A673 (cell line): ENCODE measurements around the gene PREX1. TPM values are rescaled to one million over a fixed set of nuclear protein-coding genes. Genes with fewer than 3 reads are reported as not detected.

Source experiments
- BruUV-seq: library from RNA; stranded (reverse); fragments of 400-500 nt; replicated peaks from 2 replicates; lab custom pipeline; 2021; lab: Mats Ljungman, UMichigan
- CTCF ChIA-PET: fragments of 300-600 bp; sonication (Branson Sonifier 250); formaldehyde crosslinking; loops from one replicate; lab custom pipeline; 2022; ENCODE audit warnings: antibody characterized with exemption; lab: Charles Lee
- POLR2A ChIA-PET: fragments of 300-600 bp; sonication (Branson Sonifier 250); formaldehyde crosslinking; loops from one replicate; lab custom pipeline; 2022; ENCODE audit warnings: antibody characterized with exemption; ENCODE audit not compliant: low non-redundant PET; lab: Charles Lee
- DNase-seq: peaks from one replicate; pipeline ENCODE4 v3.0.0-alpha.2; 2015; ENCODE audit warnings: low spot score
- H3K27ac ChIP-seq: fragments of 200-600 bp; sonication (generic); 2 replicates; pipeline ENCODE4 v1.5.1; 2016; ENCODE audit warnings: mixed run types, low read depth, mild to moderate bottlenecking, mixed read lengths, antibody characterized with exemption, low read length; ENCODE audit not compliant: poor library complexity, severe bottlenecking
- H3K27me3 ChIP-seq: fragments of 200-600 bp; sonication (generic); replicated peaks from 2 replicates; pipeline ENCODE4 v1.6.1; 2017; ENCODE audit warnings: mixed run types, low read depth, mild to moderate bottlenecking, mixed read lengths, antibody characterized with exemption, low read length; ENCODE audit not compliant: insufficient read depth, poor library complexity
- H3K36me3 ChIP-seq: fragments of 200-600 bp; sonication (generic); 2 replicates; pipeline ENCODE4 v1.6.1; 2016; ENCODE audit warnings: mixed run types, mild to moderate bottlenecking, mixed read lengths, antibody characterized with exemption, low read length; ENCODE audit not compliant: insufficient read depth, poor library complexity, severe bottlenecking
- H3K4me1 ChIP-seq: fragments of 200-600 bp; sonication (generic); 2 replicates; pipeline ENCODE4 v1.6.1; 2017; ENCODE audit warnings: mixed run types, mild to moderate bottlenecking, mixed read lengths, antibody characterized with exemption, low read length; ENCODE audit not compliant: insufficient read depth, poor library complexity, severe bottlenecking
- H3K4me3 ChIP-seq: fragments of 200-600 bp; sonication (generic); 2 replicates; pipeline ENCODE4 v1.5.1; 2016; ENCODE audit warnings: low read depth, mixed run types, mild to moderate bottlenecking, mixed read lengths, low read length; ENCODE audit not compliant: poor library complexity, severe bottlenecking
- H3K9me3 ChIP-seq: fragments of 200-600 bp; sonication (generic); 2 replicates; pipeline ENCODE4 v1.6.1; 2016; ENCODE audit warnings: mixed run types, low read depth, mild to moderate bottlenecking, mixed read lengths, antibody characterized with exemption, low read length; ENCODE audit not compliant: poor library complexity, severe bottlenecking
- EZH2 ChIP-seq: fragments of 200-600 bp; sonication (generic); IDR thresholded peaks from 2 replicates; pipeline ENCODE4 v1.6.1; 2017; ENCODE audit warnings: borderline replicate concordance, low read depth, mild to moderate bottlenecking, mixed read lengths, antibody characterized with exemption, low read length; ENCODE audit not compliant: poor library complexity, severe bottlenecking
- intact Hi-C: fragments of 100-400 bp; cut with micrococcal nuclease; formaldehyde crosslinking; loops from one replicate; pipeline ENCODE4 v1.10.0; 2022; ENCODE audit not compliant: unreplicated experiment
- total RNA-seq: library from RNA; stranded (reverse); gene quantifications from 2 replicates; pipeline ENCODE4 v1.2.3, GENCODE V29; 2021
- TF ChIP-seq, protein P1 (sequence below): fragments of 300-800, 200-600 bp; sonication (generic); conservative IDR thresholded peaks from 2 replicates; pipeline ENCODE4 v1.5.1; 2017; ENCODE audit warnings: low read depth, mild to moderate bottlenecking, antibody characterized with exemption, low read length, moderate library complexity, mixed read lengths

PREX1 gene
- total RNA-seq, 1 experiment from 2014 or later: 145 TPM

DNA sequence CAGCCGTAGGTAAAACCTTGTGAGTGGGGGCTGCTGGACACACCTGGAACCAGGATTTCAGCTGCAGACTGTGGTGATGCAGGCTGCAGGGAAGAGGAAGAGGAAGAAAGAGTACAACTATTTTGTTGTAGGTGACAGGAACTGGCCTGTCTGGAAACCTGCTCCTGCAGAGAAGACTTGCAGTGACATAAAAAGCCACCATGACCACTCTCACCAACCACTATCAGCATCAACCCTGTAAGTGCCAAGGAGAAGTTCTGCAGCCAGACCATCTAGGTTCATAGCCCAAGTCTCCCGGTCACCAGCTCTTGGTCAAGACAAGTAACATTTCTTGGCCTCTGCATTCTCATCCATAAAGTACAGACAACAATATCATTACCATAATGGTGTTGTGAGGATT lies 91.2 kb downstream of the PREX1 start:
- intact Hi-C loops: no loop called here
- POLR2A ChIA-PET: no interaction called here
- no peak overlapping the region for H3K4me3 ChIP-seq
- H3K9me3 ChIP-seq: no peaks in the 10 kb centered on the region
- TF ChIP-seq, protein P1, sequence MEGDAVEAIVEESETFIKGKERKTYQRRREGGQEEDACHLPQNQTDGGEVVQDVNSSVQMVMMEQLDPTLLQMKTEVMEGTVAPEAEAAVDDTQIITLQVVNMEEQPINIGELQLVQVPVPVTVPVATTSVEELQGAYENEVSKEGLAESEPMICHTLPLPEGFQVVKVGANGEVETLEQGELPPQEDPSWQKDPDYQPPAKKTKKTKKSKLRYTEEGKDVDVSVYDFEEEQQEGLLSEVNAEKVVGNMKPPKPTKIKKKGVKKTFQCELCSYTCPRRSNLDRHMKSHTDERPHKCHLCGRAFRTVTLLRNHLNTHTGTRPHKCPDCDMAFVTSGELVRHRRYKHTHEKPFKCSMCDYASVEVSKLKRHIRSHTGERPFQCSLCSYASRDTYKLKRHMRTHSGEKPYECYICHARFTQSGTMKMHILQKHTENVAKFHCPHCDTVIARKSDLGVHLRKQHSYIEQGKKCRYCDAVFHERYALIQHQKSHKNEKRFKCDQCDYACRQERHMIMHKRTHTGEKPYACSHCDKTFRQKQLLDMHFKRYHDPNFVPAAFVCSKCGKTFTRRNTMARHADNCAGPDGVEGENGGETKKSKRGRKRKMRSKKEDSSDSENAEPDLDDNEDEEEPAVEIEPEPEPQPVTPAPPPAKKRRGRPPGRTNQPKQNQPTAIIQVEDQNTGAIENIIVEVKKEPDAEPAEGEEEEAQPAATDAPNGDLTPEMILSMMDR: no peak
- TF ChIP-seq EZH2: no peak
- CTCF ChIA-PET: no interaction called here
- H3K27ac ChIP-seq: no peak overlapping the region
- H3K4me1 ChIP-seq: no peaks in the 10 kb centered on the region
- BruUV-seq: no TSS peak
- H3K36me3 ChIP-seq: peaks cover 93% of the 10 kb centered on the region
- H3K27me3 ChIP-seq: no peaks in the 10 kb centered on the region
- no peak for DNase-seq

DNA sequence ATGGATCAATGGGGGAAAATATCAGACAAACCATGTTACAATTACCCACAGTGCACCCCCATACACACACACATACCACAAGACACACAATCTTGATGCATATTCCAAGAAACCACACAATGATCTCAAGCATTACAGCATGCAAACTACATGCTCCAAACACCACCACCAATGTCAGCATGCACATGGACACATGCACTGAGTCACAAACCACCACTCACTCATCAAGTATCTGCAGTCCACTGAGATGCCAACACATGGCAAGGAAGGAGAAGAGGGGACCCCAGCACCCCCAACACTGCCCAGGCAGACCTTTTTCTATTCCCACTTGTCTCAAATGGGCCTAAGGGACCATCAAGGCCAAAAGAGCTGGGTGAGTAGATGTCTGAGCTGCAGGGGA lies 91.6 kb downstream of the PREX1 start:
- Histone ChIP-seq H3K9me3 (no peaks in the 10 kb centered on the region), H3K4me1 (no peaks in the 10 kb centered on the region), H3K36me3 (peaks cover 93% of the 10 kb centered on the region), H3K4me3 (no peak overlapping the region), H3K27me3 (no peaks in the 10 kb centered on the region), H3K27ac (no peak overlapping the region)
- no peak for DNase-seq
- BruUV-seq: no TSS peak
- intact Hi-C loops: no loop called here
- ChIA-PET CTCF (no interaction called here), POLR2A (no interaction called here)
- TF ChIP-seq, protein P1: no peak
- TF ChIP-seq EZH2: no peak

DNA sequence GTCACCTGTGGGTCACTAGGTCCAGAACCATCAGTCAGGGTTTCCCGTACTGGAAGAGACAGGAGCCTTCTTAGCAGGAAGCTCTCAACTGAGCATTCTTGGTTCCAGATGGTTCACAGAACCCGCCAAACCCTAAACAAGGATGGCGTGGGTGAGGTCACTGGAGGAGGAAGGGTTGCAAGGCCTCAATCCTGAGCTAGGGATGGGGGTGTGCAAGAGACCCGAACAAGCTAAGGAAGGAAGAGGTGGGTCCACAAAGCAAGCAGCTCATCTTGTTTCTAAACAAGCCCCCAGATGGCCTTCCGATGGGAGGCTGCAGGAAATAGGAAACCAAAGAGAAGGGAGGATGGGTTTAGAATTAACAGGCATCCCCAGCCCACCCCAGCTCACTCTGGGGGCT lies 92.7 kb downstream of the PREX1 start:
- Histone ChIP-seq H3K4me1 (no peaks in the 10 kb centered on the region), H3K4me3 (no peak overlapping the region), H3K9me3 (no peaks in the 10 kb centered on the region), H3K27ac (no peak overlapping the region), H3K36me3 (peaks cover 93% of the 10 kb centered on the region), H3K27me3 (no peaks in the 10 kb centered on the region)
- ChIA-PET POLR2A (no interaction called here), CTCF (interaction anchor here (0.6 kb wide), 1 partner anchor 62 kb away, joined by 3 read pairs; no protein-coding TSS in a partner anchor)
- intact Hi-C loops: no loop called here
- TF ChIP-seq, protein P1: no peak
- no peak for TF ChIP-seq EZH2
- DNase-seq: no peak
- BruUV-seq: no TSS peak
